Measurements from ENCODE around the gene C16orf90. TPM values are rescaled to one million over a fixed set of nuclear protein-coding genes. Genes with fewer than 3 reads are reported as not detected.
A peak's percentile ranks its signal among the peaks of the same experiment; 100 is the strongest.

The C16orf90 gene
- total RNA-seq, 1 donor from 2014 or later = not detected

- Mint-ChIP-seq H3K4me3 (ENCODE audit: unreplicated experiment) (peak overlapping the region; percentile 7), H3K27ac (ENCODE audit: unreplicated experiment) (peak overlapping the region; percentile 72), H3K36me3 (ENCODE audit: low read depth, unreplicated experiment) (peaks cover 17% of the 10 kb centered on the region), H3K9me3 (ENCODE audit: unreplicated experiment) (no peaks in the 10 kb centered on the region), H3K27me3 (ENCODE audit: low read depth, unreplicated experiment) (no peaks in the 10 kb centered on the region), H3K4me1 (ENCODE audit: low read depth, unreplicated experiment) (peaks cover 5% of the 10 kb centered on the region)
- FAIRE-seq = no peak
- H3K4me2 ChIP-seq (ENCODE audit: low read length) = no peak overlapping the region
- H3K36me3 ChIP-seq (ENCODE audit: insufficient read depth, low read length) = peaks cover 17% of the 10 kb centered on the region
- no peak overlapping the region for H3K27ac ChIP-seq (ENCODE audit: low read depth, low read length)
- no peak overlapping the region for H3K9ac ChIP-seq (ENCODE audit: low read length)
- DNase-seq (ENCODE audit: low read depth) = no peak
- no peaks in the 10 kb centered on the region for H3K4me1 ChIP-seq (ENCODE audit: insufficient read depth, low read length)
- H3K9me3 ChIP-seq (ENCODE audit: insufficient read depth, low read depth, low read length) = no peaks in the 10 kb centered on the region
- peaks cover 3% of the 10 kb centered on the region for H4K20me1 ChIP-seq (ENCODE audit: insufficient read depth, low read length)
- H2AFZ ChIP-seq (ENCODE audit: low read depth, low read length) = no peak overlapping the region
- no peaks in the 10 kb centered on the region for H3K79me2 ChIP-seq (ENCODE audit: insufficient read depth, low read length)
- H3K27me3 ChIP-seq (ENCODE audit: insufficient read depth, low read length) = no peaks in the 10 kb centered on the region
- no peak overlapping the region for H3K4me3 ChIP-seq (ENCODE audit: insufficient read depth, low read depth, low read length)
- no peak for TF ChIP-seq EZH2 (IDR thresholded peaks at IDR 0.05; ENCODE audit: insufficient read depth, low read length)
- TF ChIP-seq CTCF (IDR thresholded peaks at IDR 0.05; ENCODE audit: insufficient read depth, low read depth, low read length) = no peak
Measured at GRCh38 chr16:3520841-3521240, 25.6 kb upstream of the C16orf90 start.

GRCh38 chr16:3520413-3520812 lies 25.1 kb upstream of the C16orf90 start:
- Mint-ChIP-seq H3K4me3 (ENCODE audit: unreplicated experiment) (no peak overlapping the region), H3K9me3 (ENCODE audit: unreplicated experiment) (no peaks in the 10 kb centered on the region), H3K27ac (ENCODE audit: unreplicated experiment) (no peak overlapping the region), H3K36me3 (ENCODE audit: low read depth, unreplicated experiment) (peaks cover 16% of the 10 kb centered on the region), H3K4me1 (ENCODE audit: low read depth, unreplicated experiment) (peaks cover 5% of the 10 kb centered on the region), H3K27me3 (ENCODE audit: low read depth, unreplicated experiment) (no peaks in the 10 kb centered on the region)
- H3K79me2 ChIP-seq (ENCODE audit: insufficient read depth, low read length) = no peaks in the 10 kb centered on the region
- FAIRE-seq (no peak), DNase-seq (ENCODE audit: low read depth) (peak; percentile 13)
- H3K9me3 ChIP-seq (ENCODE audit: insufficient read depth, low read depth, low read length) = no peaks in the 10 kb centered on the region
- H3K36me3 ChIP-seq (ENCODE audit: insufficient read depth, low read length) = peaks cover 18% of the 10 kb centered on the region
- peaks cover 3% of the 10 kb centered on the region for H4K20me1 ChIP-seq (ENCODE audit: insufficient read depth, low read length)
- H3K27ac ChIP-seq (ENCODE audit: low read depth, low read length) = no peak overlapping the region
- no peak overlapping the region for H2AFZ ChIP-seq (ENCODE audit: low read depth, low read length)
- no peaks in the 10 kb centered on the region for H3K27me3 ChIP-seq (ENCODE audit: insufficient read depth, low read length)
- no peak overlapping the region for H3K4me2 ChIP-seq (ENCODE audit: low read length)
- TF ChIP-seq CTCF (IDR thresholded peaks at IDR 0.05; ENCODE audit: insufficient read depth, low read depth, low read length) = no peak
- TF ChIP-seq EZH2 (IDR thresholded peaks at IDR 0.05; ENCODE audit: insufficient read depth, low read length) = no peak
- no peak overlapping the region for H3K9ac ChIP-seq (ENCODE audit: low read length)
- H3K4me3 ChIP-seq (ENCODE audit: insufficient read depth, low read depth, low read length) = no peak overlapping the region
- H3K4me1 ChIP-seq (ENCODE audit: insufficient read depth, low read length) = no peaks in the 10 kb centered on the region

GRCh38 chr16:3519581-3519980 lies 24.3 kb upstream of the C16orf90 start:
- Mint-ChIP-seq H3K36me3 (ENCODE audit: low read depth, unreplicated experiment) (peaks cover 17% of the 10 kb centered on the region), H3K27me3 (ENCODE audit: low read depth, unreplicated experiment) (no peaks in the 10 kb centered on the region), H3K9me3 (ENCODE audit: unreplicated experiment) (no peaks in the 10 kb centered on the region), H3K4me3 (ENCODE audit: unreplicated experiment) (peak overlapping the region; percentile 10), H3K4me1 (ENCODE audit: low read depth, unreplicated experiment) (peaks cover 5% of the 10 kb centered on the region), H3K27ac (ENCODE audit: unreplicated experiment) (no peak overlapping the region)
- Histone ChIP-seq H2AFZ (ENCODE audit: low read depth, low read length) (no peak overlapping the region), H3K27ac (ENCODE audit: low read depth, low read length) (no peak overlapping the region), H3K9ac (ENCODE audit: low read length) (no peak overlapping the region), H3K4me3 (ENCODE audit: insufficient read depth, low read depth, low read length) (no peak overlapping the region), H3K4me2 (ENCODE audit: low read length) (no peak overlapping the region), H3K36me3 (ENCODE audit: insufficient read depth, low read length) (peaks cover 18% of the 10 kb centered on the region), H3K79me2 (ENCODE audit: insufficient read depth, low read length) (no peaks in the 10 kb centered on the region), H3K27me3 (ENCODE audit: insufficient read depth, low read length) (no peaks in the 10 kb centered on the region), H3K9me3 (ENCODE audit: insufficient read depth, low read depth, low read length) (no peaks in the 10 kb centered on the region), H3K4me1 (ENCODE audit: insufficient read depth, low read length) (peaks cover 3% of the 10 kb centered on the region), H4K20me1 (ENCODE audit: insufficient read depth, low read length) (peaks cover 4% of the 10 kb centered on the region)
- FAIRE-seq = no peak
- no peak for DNase-seq (ENCODE audit: low read depth)
- no peak for TF ChIP-seq EZH2 (IDR thresholded peaks at IDR 0.05; ENCODE audit: insufficient read depth, low read length)
- no peak for TF ChIP-seq CTCF (IDR thresholded peaks at IDR 0.05; ENCODE audit: insufficient read depth, low read depth, low read length)

Measured in astrocyte (in vitro differentiated cells and primary cell).